GM19455 (cell line): ENCODE results near the gene FZR1.
"Not testable (repeated sequence)": the region's sequence is repeated elsewhere in the genome, so short reads cannot be mapped to it uniquely, and the experiment has no call there.

ENCODE experiments used
- ATAC-seq: cut with Tn5 transposase; IDR thresholded peaks from one replicate; pipeline ENCODE4 v1.9.1; 2021; ENCODE audit not compliant: unreplicated experiment

FZR1 gene

GRCh38 chr19:3494051-3494450, 12.1 kb upstream of the FZR1 start:
- ATAC-seq, result no peak

- no peak for ATAC-seq
Observed at GRCh38 chr19:3494559-3494958, 11.6 kb upstream of the FZR1 start.

GRCh38 chr19:3496392-3497273, 9.5 kb upstream of the FZR1 start:
- no peak for ATAC-seq

GRCh38 chr19:3497757-3498520, 8.2 kb upstream of the FZR1 start:
- ATAC-seq, result no peak

GRCh38 chr19:3499738-3500428, 6.2 kb upstream of the FZR1 start:
- peak; percentile 2 for ATAC-seq

- peak; percentile 77 for ATAC-seq
Observed at GRCh38 chr19:3500429-3501101, 5.5 kb upstream of the FZR1 start, which contains the start of gene DOHH. TSS of gene DOHH (minus strand) at chr19:3500674. CDS start at chr19:3496814, 3,860 bp downstream.

- ATAC-seq, result no peak
Observed at GRCh38 chr19:3501780-3502179, 4.3 kb upstream of the FZR1 start.

- ATAC-seq, result no peak
Observed at GRCh38 chr19:3503036-3503572, 3.0 kb upstream of the FZR1 start.

GRCh38 chr19:3504735-3505134, 1.4 kb upstream of the FZR1 start:
- ATAC-seq, result no peak

GRCh38 chr19:3506384-3507340, 551 bp downstream of the FZR1 start:
- ATAC-seq, result peak; percentile 16

- ATAC-seq, result no peak
Observed at GRCh38 chr19:3507371-3508120, 1.4 kb downstream of the FZR1 start.

GRCh38 chr19:3508121-3508661, 2.1 kb downstream of the FZR1 start:
- not testable (repeated sequence) for ATAC-seq

- ATAC-seq, result no peak
Observed at GRCh38 chr19:3508771-3509535, 2.8 kb downstream of the FZR1 start.

GRCh38 chr19:3509566-3509989, 3.5 kb downstream of the FZR1 start:
- no peak for ATAC-seq

- ATAC-seq, result no peak
Observed at GRCh38 chr19:3510727-3511126, 4.6 kb downstream of the FZR1 start.

- ATAC-seq, result no peak
Observed at GRCh38 chr19:3511506-3512251, 5.6 kb downstream of the FZR1 start.
